GM21360 (cell line): ENCODE results near the gene PIK3R1.

Source experiments
- ATAC-seq: cut with Tn5 transposase; IDR thresholded peaks from one replicate; pipeline ENCODE4 v1.9.1; 2021; ENCODE audit warnings: mild to moderate bottlenecking, moderate library complexity; ENCODE audit not compliant: unreplicated experiment

PIK3R1 gene

DNA sequence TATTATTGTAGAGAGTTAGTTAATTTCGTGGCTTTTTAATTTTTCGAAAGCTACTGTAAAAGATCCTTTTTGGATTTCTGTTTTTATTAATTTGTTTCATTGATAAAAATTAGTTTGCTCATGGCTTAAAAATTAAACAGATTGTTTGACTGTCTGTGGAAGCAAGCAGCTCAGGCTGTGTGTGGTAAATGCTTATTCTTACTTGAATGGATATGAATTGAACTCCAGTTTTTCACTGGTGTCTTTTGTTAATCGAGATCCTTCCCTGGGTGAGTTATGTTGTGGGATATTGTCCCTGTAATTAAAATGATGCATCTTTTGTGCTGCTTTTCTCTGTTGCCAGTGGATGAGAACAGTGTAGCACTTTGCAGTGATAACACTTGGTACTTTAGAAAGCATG is 75.3 kb downstream of the PIK3R1 start:
- no peak for ATAC-seq

- ATAC-seq: no peak
These were observed 76.8 kb downstream of the PIK3R1 start for GRCh38 chr5:68292316-68292715.

GRCh38 chr5:68295772-68296171 is 80.2 kb downstream of the PIK3R1 start:
- ATAC-seq: no peak

- no peak for ATAC-seq
These were observed 81.3 kb downstream of the PIK3R1 start for GRCh38 chr5:68296895-68297294.

DNA sequence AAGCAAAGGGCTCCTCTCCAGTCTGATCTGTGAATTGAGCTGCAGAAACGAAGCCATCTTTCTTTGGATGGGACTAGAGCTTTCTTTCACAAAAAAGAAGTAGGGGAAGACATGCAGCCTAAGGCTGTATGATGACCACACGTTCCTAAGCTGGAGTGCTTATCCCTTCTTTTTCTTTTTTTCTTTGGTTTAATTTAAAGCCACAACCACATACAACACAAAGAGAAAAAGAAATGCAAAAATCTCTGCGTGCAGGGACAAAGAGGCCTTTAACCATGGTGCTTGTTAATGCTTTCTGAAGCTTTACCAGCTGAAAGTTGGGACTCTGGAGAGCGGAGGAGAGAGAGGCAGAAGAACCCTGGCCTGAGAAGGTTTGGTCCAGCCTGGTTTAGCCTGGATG is 82.1 kb downstream of the PIK3R1 start:
- ATAC-seq: no peak

DNA sequence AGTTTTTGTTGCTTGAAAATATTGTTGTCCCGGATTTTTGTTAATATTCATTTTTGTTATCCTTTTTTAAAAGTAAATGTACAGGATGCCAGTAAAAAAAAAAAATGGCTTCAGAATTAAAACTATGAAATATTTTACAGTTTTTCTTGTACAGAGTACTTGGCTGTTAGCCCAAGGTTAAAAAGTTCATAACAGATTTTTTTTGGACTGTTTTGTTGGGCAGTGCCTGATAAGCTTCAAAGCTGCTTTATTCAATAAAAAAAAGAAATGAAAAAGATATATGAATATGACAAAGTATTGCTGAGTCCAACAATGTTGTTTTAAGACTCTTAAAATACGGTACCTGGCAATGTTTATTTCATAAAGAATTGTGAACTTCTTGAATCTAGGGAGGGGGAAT is 82.9 kb downstream of the PIK3R1 start:
- ATAC-seq: no peak

GRCh38 chr5:68299105-68299504 is 83.5 kb downstream of the PIK3R1 start:
- no peak for ATAC-seq

DNA sequence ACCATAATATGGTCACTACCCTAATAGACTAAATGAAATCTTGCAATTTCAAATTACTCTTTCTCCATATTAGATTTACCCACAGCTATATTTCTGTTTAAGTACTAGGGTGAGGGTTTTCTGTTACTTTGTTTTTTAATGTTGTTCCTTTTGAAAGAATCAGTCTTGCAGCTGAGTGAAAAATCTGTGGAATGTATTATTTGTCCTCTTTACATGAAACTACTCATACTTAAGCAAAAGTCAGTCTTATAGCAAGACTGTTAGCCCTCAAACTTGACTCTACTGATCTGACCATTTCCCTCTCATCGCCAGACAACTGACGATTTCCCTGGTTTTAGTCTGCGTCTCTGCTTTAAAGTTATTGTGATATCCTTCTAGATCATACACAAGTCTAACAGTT is 84.0 kb downstream of the PIK3R1 start:
- no peak for ATAC-seq

- no peak for ATAC-seq
These were observed 87.6 kb downstream of the PIK3R1 start for GRCh38 chr5:68303038-68303738.

- no peak for ATAC-seq
These were observed 88.3 kb downstream of the PIK3R1 start for GRCh38 chr5:68303754-68304420.

DNA sequence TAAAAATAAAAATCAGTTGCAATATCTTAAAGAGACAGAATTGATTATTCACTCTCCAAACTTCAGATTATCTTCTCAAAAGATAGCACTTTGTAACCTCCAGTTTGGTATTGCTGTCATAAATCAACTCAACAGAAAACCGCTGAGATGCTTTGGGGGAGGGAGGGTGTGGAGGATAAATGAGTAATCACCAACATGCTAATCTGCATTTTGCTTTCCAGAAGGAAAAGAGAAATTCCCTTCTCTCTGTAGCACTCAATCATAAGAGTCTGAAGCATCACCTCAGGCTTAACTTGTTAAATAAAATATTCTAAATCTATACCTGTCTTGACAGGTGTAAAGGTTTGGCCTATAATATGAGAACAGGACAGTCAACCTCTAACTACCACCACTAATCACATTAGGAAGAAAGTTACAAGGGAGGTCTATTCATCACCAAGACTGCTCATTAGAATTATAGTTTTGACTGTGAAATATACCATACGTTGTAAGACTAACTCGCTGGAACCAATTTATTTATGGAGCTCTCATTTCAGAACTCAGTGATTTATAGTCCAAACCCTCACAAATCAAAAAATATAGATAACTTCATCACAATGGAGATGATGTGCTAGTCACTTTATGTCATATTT is 89.0 kb downstream of the PIK3R1 start:
- no peak for ATAC-seq

DNA sequence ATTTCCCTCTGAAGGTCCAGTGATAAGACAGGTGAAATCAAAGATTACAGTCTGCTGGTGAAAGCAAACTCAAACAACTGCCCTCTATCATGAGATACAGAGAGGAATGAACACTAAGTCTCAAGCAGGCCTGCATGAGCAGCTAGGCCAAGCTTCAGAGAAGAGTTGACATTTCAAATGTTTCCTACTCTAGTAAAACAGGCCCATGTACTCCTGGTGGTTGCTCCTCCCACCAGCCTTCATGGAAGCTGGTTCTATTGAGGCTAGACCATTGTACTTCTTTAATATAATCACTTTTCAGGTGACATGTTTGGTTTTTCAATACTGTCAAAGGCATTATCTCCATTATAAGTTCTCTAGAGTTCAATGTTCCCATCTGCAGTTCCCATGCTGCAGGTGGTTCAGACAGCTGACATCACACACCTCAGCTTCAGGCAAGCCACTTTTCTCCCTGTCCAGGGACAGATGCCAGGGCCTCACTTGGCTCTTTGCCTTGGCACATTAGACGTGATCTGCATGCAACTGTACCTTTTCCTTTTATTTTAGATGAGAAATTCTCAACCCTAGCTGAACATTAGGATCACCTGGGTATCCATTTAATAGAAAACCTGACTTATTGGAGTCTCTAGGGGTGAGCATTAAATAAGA is 89.8 kb downstream of the PIK3R1 start:
- ATAC-seq: no peak

GRCh38 chr5:68306361-68307014 is 90.9 kb downstream of the PIK3R1 start:
- ATAC-seq: no peak

- ATAC-seq: no peak
These were observed 97.8 kb downstream of the PIK3R1 start for GRCh38 chr5:68313336-68313735.

GRCh38 chr5:68314465-68314864 is 98.9 kb downstream of the PIK3R1 start:
- no peak for ATAC-seq

DNA sequence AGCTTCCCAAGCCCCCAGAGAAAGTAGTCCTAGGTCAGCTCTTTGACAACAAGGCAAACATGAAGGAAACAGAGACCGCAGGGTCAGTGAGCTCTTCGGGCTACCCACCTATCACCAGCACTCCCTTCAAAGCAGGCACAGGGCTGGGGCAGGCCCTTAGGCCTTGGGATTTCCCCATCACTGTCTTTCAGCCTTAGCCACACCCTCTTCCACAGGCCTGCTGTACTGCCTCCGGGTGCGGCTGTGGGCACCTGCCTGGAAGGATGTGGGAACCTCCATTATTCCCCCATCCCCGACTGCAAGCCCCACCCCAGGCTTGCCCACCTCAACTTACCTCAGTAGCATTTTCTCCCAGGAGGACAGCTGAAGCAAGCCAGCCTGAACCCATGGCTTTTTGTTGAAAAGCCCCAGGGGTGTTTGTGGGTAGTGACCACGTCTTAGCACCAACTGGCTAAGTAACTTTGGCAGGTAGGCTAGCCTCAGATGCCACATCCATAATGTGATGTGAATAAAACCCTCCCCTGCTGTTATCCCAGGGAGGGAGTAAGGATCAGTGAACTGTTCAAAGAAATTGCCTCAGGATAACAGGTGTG is 100.2 kb downstream of the PIK3R1 start:
- peak; percentile 99 for ATAC-seq

DNA sequence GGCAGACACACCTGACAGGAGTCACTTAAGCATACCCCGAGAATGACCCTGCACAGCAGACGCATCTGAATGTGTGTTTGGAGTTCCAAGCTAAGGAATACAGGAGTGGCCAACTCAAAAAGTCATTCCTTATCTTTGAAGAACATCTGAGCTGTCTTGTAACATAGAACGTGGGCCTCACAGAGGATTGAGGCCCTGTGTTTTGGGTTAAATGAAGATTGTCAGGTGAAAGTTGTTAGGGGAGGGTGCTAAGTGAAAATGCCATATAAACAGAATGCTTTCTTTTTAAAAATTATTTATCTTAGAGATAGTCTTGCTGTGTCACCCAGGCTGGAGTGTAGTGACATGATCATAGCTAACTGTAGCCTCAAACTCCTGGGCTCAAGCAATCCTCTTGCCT is 100.9 kb downstream of the PIK3R1 start:
- ATAC-seq: no peak

- ATAC-seq: no peak
These were observed 102.1 kb downstream of the PIK3R1 start for GRCh38 chr5:68317646-68318045.

- ATAC-seq: no peak
These were observed 103.6 kb downstream of the PIK3R1 start for GRCh38 chr5:68318955-68319705.
